CD4-positive, alpha-beta T cell treated with Interferon gamma for 1 hour (primary cell): ENCODE measurements around the gene TUBGCP4.
"Not testable (repeated sequence)": the region's sequence is repeated elsewhere in the genome, so short reads cannot be mapped to it uniquely, and the experiment has no call there.

Experiments
- DNase-seq: peaks from one replicate; pipeline ENCODE4 v3.0.0-alpha.2; 2020

TUBGCP4 gene, protein sequence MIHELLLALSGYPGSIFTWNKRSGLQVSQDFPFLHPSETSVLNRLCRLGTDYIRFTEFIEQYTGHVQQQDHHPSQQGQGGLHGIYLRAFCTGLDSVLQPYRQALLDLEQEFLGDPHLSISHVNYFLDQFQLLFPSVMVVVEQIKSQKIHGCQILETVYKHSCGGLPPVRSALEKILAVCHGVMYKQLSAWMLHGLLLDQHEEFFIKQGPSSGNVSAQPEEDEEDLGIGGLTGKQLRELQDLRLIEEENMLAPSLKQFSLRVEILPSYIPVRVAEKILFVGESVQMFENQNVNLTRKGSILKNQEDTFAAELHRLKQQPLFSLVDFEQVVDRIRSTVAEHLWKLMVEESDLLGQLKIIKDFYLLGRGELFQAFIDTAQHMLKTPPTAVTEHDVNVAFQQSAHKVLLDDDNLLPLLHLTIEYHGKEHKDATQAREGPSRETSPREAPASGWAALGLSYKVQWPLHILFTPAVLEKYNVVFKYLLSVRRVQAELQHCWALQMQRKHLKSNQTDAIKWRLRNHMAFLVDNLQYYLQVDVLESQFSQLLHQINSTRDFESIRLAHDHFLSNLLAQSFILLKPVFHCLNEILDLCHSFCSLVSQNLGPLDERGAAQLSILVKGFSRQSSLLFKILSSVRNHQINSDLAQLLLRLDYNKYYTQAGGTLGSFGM

GRCh38 chr15:43370975-43371974, at the start of gene TUBGCP4, which contains the start of gene ZSCAN29:
TSS of gene TUBGCP4 (plus strand) at chr15:43371101. CDS start at chr15:43371355, 254 bp downstream.
TSS of gene ZSCAN29 (minus strand) at chr15:43371043. CDS start at chr15:43369913, 1,130 bp downstream.
- peak; percentile 78 for DNase-seq

DNA sequence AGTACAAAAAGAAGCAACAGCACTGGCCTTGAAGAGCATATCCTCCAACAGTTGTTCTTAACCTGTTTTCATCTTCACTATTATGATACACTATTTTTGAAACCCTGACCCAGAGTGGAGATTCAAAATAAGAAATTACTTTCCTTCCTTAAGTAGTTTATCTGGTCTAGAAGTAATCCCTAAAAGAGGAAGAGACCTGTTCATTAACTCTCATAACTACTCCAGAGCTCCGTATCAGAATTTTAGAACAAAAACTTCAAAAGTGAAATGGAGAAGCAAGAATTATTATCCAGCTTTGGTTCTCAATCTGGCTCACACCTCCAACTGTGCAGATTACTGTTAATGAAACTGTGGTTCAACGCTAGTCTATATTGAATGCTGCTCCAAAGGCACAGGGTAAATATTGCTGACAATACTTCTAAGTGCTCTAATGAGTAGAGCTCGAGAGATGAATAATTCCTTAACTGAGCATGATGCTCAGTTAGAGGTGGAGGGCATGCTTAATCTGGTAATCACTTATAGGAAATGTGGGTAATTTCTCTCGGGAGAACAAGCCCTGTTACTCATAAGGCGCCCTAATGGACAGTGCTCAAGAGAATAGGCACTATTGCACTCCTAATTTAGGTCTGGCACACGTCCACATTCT, 45.7 kb upstream of the TUBGCP4 start:
- DNase-seq = no peak

GRCh38 chr15:43329217-43329959, 41.5 kb upstream of the TUBGCP4 start:
- DNase-seq = peak; percentile 1

DNA sequence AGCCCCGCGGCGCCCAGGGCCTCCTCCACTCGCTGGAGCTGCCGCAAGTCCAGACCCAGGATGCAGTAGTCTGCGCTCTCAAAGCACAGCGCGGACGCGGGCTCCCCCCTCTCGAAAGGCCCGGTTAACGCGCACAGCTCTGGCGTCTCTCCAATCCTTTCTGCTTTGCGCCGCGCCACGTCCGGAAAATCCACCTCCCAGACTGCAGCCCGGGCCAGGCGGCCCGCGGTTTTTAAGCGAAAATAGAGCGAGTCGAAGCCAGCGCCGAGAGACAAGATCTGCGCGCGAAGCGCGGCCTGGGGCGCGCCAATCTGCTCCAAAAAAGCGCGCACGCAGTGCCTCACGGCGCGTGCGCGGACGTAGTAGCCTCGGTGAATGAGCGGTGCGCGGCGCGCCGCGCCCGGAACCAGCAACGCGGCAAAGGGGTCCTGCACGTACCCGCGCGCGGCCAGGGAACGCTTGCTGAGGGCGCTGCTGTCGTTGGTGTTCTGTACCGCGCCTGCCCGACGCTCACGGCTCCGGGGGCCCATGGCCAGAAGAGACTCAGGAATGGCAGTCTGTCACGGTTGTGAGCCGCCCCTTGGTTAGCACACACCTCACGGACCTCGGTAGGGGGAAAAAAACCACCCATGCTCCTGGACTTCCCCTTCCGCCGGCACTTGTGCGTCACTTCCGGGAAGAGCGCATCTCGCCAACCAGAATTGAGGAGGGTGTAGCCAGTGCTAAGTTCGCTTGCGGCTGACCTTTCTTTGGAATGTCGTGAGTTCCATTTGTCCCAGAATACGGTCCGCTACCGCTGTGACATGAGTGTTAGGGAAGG, 40.7 kb upstream of the TUBGCP4 start, which contains the start of gene LCMT2:
TSS of gene LCMT2 (minus strand) at position 614 of the 820 bp plus-strand sequence. CDS start at position 530, 84 bp downstream.
- DNase-seq = peak; percentile 93

DNA sequence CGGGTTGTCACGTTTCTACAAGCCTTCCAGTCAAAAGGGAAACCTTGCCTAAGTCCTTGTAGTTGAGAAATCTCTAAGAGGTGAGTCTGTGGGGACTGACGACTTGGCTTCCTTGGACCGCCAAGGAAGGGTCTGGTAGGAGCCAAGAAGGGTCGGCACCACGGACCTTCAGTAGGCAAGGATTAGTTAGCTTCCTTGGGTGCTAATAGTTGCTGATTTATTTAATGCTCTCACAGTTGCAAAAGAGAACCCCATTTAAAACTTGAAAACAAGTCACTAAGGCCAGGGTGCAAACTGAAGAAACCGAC, 40.2 kb upstream of the TUBGCP4 start:
- DNase-seq = no peak

- no peak for DNase-seq
These were observed 24.6 kb upstream of the TUBGCP4 start for GRCh38 chr15:43346305-43346704.

DNA sequence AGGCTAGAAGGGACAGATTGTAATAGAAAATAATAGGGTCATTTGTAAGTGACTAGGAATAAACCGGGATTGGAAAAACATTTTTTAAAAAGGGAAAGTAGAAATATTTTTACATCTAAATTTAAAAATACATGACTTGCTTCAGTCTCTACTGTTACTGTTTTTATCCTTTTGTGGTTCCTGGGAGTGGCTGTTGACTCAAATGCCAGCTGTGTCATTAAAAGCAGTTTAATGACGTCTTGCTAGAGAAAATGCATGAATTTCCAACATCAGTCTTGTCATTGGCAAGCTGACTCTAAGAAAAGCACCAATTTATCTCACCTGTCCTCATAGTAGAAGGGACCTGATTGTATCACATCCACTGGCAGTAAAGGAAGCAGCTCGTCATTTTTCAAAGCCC, 23.8 kb upstream of the TUBGCP4 start:
- no peak for DNase-seq

- no peak for DNase-seq
These were observed 18.1 kb upstream of the TUBGCP4 start for GRCh38 chr15:43352693-43353382.

DNA sequence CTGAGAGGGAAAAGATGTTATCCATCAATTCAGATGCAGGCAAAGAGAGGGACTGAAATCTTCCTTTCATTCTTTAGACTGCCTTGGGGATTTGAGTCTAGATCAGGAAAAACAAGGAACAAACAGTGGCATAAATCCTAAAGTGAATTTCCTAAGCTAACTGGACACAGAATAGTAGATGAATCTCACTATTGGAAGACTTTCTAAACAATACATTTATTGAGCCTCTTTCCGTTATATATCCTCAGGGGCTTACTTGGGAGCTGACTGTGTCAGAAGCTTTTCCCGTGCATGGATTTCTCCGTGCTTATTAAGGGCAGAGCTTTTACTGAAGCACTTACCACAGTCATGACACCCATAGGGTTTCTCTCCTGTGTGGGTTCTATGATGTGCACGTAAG, 10.1 kb upstream of the TUBGCP4 start:
- no peak for DNase-seq

DNA sequence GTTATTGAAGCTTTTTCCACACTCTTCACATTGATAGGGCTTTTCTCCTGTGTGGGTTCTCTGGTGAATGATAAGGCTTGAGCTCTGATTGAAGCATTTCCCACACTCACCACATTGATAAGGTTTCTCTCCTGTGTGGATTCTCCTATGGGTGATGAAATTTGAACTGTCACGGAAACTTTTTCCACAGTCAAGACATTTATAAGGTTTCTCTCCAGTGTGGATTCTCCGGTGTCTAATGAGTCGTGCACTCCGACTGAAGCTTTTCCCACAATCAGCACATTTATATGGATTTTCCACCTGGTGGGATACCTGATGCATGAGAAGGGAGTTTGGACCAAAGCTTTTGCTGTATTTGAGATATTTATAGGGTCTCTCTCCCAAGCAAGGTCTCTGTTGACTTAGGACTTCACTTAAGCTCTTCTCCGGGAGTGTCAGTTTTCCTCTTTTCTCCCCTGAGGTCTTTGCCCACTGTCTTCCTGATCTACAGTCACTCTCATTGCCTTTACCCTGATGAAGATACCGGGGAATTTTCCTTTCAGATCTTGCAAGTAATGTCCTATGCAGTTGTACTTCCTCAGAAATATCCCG, 9.5 kb upstream of the TUBGCP4 start:
- DNase-seq = no peak

GRCh38 chr15:43370310-43370974, 459 bp upstream of the TUBGCP4 start:
- DNase-seq = no peak

DNA sequence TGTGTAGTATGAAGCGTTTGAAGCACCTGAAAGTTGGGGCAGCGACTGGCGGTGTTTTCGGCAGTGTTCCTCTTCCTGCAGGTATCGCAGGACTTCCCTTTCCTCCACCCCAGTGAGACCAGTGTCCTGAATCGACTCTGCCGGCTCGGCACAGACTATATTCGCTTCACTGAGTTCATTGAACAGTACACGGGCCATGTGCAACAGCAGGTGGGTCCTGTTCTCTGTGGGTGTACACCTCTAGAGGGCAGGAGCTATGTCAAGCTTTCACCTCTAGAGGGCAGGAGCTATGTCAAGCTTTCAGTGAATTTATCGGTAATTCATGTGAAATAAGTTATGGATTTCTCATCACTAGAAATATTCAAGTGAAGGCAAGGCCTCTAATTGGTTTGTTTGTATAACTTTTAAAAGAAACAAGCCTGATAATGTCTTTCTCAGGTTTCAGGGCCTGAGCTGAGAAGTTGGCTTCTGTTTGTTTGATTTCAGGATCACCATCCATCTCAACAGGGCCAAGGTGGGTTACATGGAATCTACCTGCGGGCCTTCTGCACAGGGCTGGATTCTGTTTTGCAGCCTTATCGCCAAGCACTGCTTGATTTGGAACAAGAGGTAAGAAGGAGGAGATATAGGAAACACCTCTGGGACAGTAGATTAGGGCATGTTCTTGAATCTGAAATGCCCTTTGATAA, 5.3 kb downstream of the TUBGCP4 start:
- peak; percentile 13 for DNase-seq

GRCh38 chr15:43378601-43379000, 7.7 kb downstream of the TUBGCP4 start:
- no peak for DNase-seq

DNA sequence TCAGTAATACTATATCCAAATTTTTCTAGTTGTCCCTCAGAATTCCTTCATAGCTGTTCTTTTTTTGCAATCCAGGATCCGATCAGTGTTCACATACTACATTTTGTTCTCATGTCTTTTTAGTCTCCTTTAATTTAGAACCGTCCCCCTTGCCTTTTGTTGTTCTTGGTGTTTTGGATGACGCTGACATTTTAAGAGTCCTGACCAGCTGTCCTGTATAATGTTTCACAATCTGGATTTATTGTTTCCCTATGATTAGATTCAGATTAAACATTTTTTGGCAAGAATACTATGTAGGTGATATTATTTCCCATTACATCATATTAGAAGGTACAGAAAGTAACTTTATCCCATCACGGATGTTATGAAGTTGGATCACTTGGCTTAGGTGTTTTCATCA, 11.4 kb downstream of the TUBGCP4 start:
- DNase-seq = no peak

GRCh38 chr15:43383070-43383469, 12.2 kb downstream of the TUBGCP4 start:
- no peak for DNase-seq

- no peak for DNase-seq
These were observed 19.8 kb downstream of the TUBGCP4 start for GRCh38 chr15:43390723-43391122.

DNA sequence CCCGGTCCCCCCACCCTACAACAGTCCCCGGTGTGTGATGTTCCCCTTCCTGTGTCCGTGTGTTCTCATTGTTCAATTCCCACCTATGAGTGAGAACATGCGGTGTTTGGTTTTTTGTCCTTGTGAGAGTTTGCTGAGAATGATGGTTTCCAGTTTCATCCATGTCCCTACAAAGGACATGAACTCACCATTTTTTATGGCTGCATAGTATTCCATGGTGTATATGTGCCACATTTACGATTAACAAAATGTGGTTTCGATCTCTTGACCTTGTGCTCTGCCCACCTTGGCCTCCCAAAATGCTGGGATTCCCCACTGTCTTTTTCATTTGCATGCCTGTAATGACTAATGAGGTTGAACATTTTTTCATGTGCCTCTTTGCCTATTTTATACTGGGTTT, 22.7 kb downstream of the TUBGCP4 start:
- DNase-seq = not testable (repeated sequence)

- DNase-seq = no peak
These were observed 31.4 kb downstream of the TUBGCP4 start for GRCh38 chr15:43402255-43402654.

GRCh38 chr15:43403616-43404015, 32.7 kb downstream of the TUBGCP4 start:
- DNase-seq = no peak
